GM23338 (cell line): ENCODE data around the gene SOCS2. TPM values are rescaled to one million over a fixed set of nuclear protein-coding genes. Genes with fewer than 3 reads are reported as not detected.

Experiments used
- ATAC-seq: fragments of 200-7000 bp; cut with Tn5 transposase; 3 replicates; pipeline ENCODE4 v1.9.1; 2020
- DNase-seq: peaks from one replicate; pipeline ENCODE4 v3.0.0-alpha.2; 2015; ENCODE audit warnings: low spot score
- H2AFZ ChIP-seq: fragments of 200-600 bp; sonication (generic); 2 replicates; pipeline ENCODE4 v1.8.0; 2016; ENCODE audit warnings: antibody characterized with exemption, mild to moderate bottlenecking, moderate library complexity
- H3F3A ChIP-seq: fragments of 200-600 bp; sonication (generic); replicated peaks from 2 replicates; pipeline ENCODE4 v1.8.0; 2017; ENCODE audit warnings: antibody characterized with exemption, mixed run types, low read depth
- H3K27ac ChIP-seq: fragments of 200-600 bp; sonication (generic); 2 replicates; pipeline ENCODE4 v1.6.1; 2016; ENCODE audit warnings: low read depth
- H3K27me3 ChIP-seq: fragments of 200-600 bp; sonication (generic); 2 replicates; pipeline ENCODE4 v1.8.0; 2016; ENCODE audit warnings: mild to moderate bottlenecking, mixed run types, moderate library complexity; ENCODE audit not compliant: insufficient read depth
- H3K36me3 ChIP-seq: fragments of 200-600 bp; sonication (generic); 2 replicates; pipeline ENCODE4 v1.8.0; 2016; ENCODE audit warnings: mild to moderate bottlenecking; ENCODE audit not compliant: insufficient read depth
- H3K4me1 ChIP-seq: fragments of 200-600 bp; sonication (generic); 2 replicates; pipeline ENCODE4 v1.8.0; 2016; ENCODE audit warnings: mild to moderate bottlenecking, moderate library complexity; ENCODE audit not compliant: insufficient read depth
- H3K4me2 ChIP-seq: fragments of 200-600 bp; sonication (generic); 2 replicates; pipeline ENCODE4 v1.7.1; 2017; ENCODE audit warnings: mixed run types
- H3K4me3 ChIP-seq: fragments of 200-600 bp; sonication (generic); 2 replicates; pipeline ENCODE4 v1.6.1; 2016; ENCODE audit warnings: mixed run types
- H3K79me2 ChIP-seq: fragments of 200-600 bp; sonication (generic); replicated peaks from 2 replicates; pipeline ENCODE4 v1.8.0; 2017; ENCODE audit warnings: mild to moderate bottlenecking; ENCODE audit not compliant: insufficient read depth
- H3K9me2 ChIP-seq: fragments of 200-600 bp; sonication (generic); 2 replicates; pipeline ENCODE4 v1.8.0; 2017; ENCODE audit not compliant: insufficient read depth
- H4K20me1 ChIP-seq: fragments of 200-600 bp; sonication (generic); replicated peaks from 2 replicates; pipeline ENCODE4 v1.8.0; 2017; ENCODE audit warnings: mild to moderate bottlenecking; ENCODE audit not compliant: insufficient read depth
- H3K27ac Mint-ChIP-seq: 2 replicates; pipeline ENCODE4 v1.8.0; 2020; ENCODE audit warnings: inconsistent platforms, mild to moderate bottlenecking, moderate library complexity, mixed read lengths
- H3K27me3 Mint-ChIP-seq: 3 replicates; pipeline ENCODE4 v1.8.0; 2022; ENCODE audit warnings: low read depth, mild to moderate bottlenecking, moderate library complexity, mixed read lengths, inconsistent platforms; ENCODE audit not compliant: insufficient read depth, poor library complexity
- H3K36me3 Mint-ChIP-seq: 3 replicates; pipeline ENCODE4 v1.8.0; 2021; ENCODE audit warnings: low read depth, mild to moderate bottlenecking, inconsistent platforms, moderate library complexity, mixed read lengths
- H3K4me1 Mint-ChIP-seq: 3 replicates; pipeline ENCODE4 v1.8.0; 2020; ENCODE audit warnings: mild to moderate bottlenecking, inconsistent platforms, mixed read lengths
- H3K4me3 Mint-ChIP-seq: 3 replicates; pipeline ENCODE4 v1.8.0; 2021; ENCODE audit warnings: moderate library complexity, mild to moderate bottlenecking, inconsistent platforms, mixed read lengths
- H3K9me3 Mint-ChIP-seq: 3 replicates; pipeline ENCODE4 v1.8.0; 2020; ENCODE audit warnings: moderate library complexity, mild to moderate bottlenecking, inconsistent platforms, mixed read lengths
- JUNB ChIP-seq: IDR thresholded peaks from one replicate; pipeline ENCODE4 v1.6.1; 2016; ENCODE audit warnings: antibody characterized with exemption; ENCODE audit not compliant: unreplicated experiment
- polyA plus RNA-seq: library from polyadenylated mRNA; unstranded; fragments of >200 nt; fragmentation: Nextera tagmentation; extraction: Ambion mirVana; gene quantifications from 2 replicates; pipeline ENCODE4 v1.2.1, GENCODE V29; 2016
- total RNA-seq: library from RNA; depleted of rRNA; stranded (reverse); fragments of >200 nt; shearing (Covaris generic); gene quantifications from 2 replicates; pipeline ENCODE4 v1.2.3, GENCODE V29; 2014
- TF ChIP-seq, protein P1 (sequence below): fragments of 250-450 bp; sonication (Bioruptor Pico); IDR thresholded peaks from 2 replicates; pipeline ENCODE4 v1.5.0; 2020; ENCODE audit warnings: mild to moderate bottlenecking, moderate library complexity
- TF ChIP-seq, protein P2 (sequence below), 2 experiments: fragments of 200-600 bp in 1 of 2; sonication (generic) in 1 of 2; conservative IDR thresholded peaks; 2 replicates each; pipeline versions ENCODE4 v1.5.1 to v1.6.1; 2016 to 2017; ENCODE audit warnings: antibody characterized with exemption in 2 of 2, low read depth in 2 of 2, mild to moderate bottlenecking in 2 of 2, moderate library complexity in 1 of 2

The SOCS2 gene
- total and polyA plus RNA-seq, 2 experiments from 2014 or later: 15.5 to 32.4 TPM

DNA sequence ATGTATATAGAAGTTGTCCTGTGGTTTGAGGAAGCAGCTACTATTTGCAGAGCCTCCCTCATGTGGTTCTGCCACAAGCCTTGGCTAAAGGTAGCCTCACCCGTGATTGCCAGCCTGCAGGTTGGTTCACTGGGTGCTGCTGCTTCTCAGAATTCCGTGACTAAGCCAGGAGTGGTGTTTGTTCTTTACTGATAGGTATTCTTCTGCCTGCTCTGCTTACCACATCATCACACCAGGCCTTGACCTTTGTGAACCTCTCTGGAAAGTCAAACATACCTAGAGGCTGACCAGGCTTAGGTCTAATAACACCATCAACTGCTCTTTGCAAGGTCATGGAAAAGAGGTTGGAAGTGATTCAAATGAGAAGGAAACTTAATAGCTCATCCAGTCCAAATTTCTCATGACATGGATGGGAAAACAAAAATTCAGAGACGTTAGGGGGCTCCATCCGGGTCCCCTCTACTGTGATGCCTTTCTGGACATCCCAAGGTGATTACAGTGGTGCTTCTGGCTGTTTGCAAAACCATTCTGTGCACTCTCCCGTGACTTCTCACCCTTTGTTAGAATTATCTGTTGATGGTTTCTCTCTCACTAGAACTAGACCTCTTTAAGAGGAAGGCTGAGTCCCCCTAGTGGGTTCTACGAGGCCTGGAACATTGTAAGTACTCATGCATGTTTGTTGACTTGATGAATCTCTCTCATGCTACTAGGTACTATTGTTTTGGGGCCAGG is 8.5 kb upstream of the SOCS2 start:
- peaks cover 3% of the 10 kb centered on the region for H3K27me3 Mint-ChIP-seq
- Histone ChIP-seq H3K79me2 (no peaks in the 10 kb centered on the region), H3K4me2 (no peak overlapping the region), H3K27ac (no peak overlapping the region), H3K36me3 (peaks cover 6% of the 10 kb centered on the region; the same call in 1 of the 2 replicates), H4K20me1 (no peaks in the 10 kb centered on the region), H3K4me3 (no peak overlapping the region), H3F3A (no peaks in the 10 kb centered on the region), H3K9me2 (0 out of 2 replicates have a peak, but pooled peaks cover 3% of the 10 kb centered on the region), H3K27me3 (no peaks in the 10 kb centered on the region), H2AFZ (no peak overlapping the region), H3K4me1 (no peaks in the 10 kb centered on the region)
- no peak overlapping the region for H3K27ac Mint-ChIP-seq
- no peak overlapping the region for H3K4me3 Mint-ChIP-seq
- H3K4me1 Mint-ChIP-seq: no peaks in the 10 kb centered on the region
- TF ChIP-seq JUNB: no peak
- TF ChIP-seq, protein P1, sequence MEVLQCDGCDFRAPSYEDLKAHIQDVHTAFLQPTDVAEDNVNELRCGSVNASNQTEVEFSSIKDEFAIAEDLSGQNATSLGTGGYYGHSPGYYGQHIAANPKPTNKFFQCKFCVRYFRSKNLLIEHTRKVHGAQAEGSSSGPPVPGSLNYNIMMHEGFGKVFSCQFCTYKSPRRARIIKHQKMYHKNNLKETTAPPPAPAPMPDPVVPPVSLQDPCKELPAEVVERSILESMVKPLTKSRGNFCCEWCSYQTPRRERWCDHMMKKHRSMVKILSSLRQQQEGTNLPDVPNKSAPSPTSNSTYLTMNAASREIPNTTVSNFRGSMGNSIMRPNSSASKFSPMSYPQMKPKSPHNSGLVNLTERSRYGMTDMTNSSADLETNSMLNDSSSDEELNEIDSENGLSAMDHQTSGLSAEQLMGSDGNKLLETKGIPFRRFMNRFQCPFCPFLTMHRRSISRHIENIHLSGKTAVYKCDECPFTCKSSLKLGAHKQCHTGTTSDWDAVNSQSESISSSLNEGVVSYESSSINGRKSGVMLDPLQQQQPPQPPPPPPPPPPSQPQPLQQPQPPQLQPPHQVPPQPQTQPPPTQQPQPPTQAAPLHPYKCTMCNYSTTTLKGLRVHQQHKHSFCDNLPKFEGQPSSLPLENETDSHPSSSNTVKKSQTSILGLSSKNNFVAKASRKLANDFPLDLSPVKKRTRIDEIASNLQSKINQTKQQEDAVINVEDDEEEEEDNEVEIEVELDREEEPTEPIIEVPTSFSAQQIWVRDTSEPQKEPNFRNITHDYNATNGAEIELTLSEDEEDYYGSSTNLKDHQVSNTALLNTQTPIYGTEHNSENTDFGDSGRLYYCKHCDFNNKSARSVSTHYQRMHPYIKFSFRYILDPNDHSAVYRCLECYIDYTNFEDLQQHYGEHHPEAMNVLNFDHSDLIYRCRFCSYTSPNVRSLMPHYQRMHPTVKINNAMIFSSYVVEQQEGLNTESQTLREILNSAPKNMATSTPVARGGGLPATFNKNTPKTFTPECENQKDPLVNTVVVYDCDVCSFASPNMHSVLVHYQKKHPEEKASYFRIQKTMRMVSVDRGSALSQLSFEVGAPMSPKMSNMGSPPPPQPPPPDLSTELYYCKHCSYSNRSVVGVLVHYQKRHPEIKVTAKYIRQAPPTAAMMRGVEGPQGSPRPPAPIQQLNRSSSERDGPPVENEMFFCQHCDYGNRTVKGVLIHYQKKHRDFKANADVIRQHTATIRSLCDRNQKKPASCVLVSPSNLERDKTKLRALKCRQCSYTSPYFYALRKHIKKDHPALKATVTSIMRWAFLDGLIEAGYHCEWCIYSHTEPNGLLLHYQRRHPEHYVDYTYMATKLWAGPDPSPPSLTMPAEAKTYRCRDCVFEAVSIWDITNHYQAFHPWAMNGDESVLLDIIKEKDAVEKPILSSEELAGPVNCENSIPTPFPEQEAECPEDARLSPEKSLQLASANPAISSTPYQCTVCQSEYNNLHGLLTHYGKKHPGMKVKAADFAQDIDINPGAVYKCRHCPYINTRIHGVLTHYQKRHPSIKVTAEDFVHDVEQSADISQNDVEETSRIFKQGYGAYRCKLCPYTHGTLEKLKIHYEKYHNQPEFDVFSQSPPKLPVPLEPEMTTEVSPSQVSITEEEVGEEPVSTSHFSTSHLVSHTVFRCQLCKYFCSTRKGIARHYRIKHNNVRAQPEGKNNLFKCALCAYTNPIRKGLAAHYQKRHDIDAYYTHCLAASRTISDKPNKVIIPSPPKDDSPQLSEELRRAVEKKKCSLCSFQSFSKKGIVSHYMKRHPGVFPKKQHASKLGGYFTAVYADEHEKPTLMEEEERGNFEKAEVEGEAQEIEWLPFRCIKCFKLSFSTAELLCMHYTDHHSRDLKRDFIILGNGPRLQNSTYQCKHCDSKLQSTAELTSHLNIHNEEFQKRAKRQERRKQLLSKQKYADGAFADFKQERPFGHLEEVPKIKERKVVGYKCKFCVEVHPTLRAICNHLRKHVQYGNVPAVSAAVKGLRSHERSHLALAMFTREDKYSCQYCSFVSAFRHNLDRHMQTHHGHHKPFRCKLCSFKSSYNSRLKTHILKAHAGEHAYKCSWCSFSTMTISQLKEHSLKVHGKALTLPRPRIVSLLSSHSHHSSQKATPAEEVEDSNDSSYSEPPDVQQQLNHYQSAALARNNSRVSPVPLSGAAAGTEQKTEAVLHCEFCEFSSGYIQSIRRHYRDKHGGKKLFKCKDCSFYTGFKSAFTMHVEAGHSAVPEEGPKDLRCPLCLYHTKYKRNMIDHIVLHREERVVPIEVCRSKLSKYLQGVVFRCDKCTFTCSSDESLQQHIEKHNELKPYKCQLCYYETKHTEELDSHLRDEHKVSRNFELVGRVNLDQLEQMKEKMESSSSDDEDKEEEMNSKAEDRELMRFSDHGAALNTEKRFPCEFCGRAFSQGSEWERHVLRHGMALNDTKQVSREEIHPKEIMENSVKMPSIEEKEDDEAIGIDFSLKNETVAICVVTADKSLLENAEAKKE (CRISPR knock-in tag): 0 out of 2 replicates have a peak, but pooled peaks have one; percentile 0
- TF ChIP-seq, protein P2, sequence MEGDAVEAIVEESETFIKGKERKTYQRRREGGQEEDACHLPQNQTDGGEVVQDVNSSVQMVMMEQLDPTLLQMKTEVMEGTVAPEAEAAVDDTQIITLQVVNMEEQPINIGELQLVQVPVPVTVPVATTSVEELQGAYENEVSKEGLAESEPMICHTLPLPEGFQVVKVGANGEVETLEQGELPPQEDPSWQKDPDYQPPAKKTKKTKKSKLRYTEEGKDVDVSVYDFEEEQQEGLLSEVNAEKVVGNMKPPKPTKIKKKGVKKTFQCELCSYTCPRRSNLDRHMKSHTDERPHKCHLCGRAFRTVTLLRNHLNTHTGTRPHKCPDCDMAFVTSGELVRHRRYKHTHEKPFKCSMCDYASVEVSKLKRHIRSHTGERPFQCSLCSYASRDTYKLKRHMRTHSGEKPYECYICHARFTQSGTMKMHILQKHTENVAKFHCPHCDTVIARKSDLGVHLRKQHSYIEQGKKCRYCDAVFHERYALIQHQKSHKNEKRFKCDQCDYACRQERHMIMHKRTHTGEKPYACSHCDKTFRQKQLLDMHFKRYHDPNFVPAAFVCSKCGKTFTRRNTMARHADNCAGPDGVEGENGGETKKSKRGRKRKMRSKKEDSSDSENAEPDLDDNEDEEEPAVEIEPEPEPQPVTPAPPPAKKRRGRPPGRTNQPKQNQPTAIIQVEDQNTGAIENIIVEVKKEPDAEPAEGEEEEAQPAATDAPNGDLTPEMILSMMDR (conservative IDR thresholded peaks at IDR 0.05; ENCODE audit: low read depth in 2 of 2): peak; percentile 39 to 55; a peak in 3 of 4 replicates
- H3K36me3 Mint-ChIP-seq: peaks cover 33% of the 10 kb centered on the region
- peaks cover 18% of the 10 kb centered on the region for H3K9me3 Mint-ChIP-seq
- peak; percentile 67 for ATAC-seq
- DNase-seq: peak; percentile 47
